HUES64 (cell line): Measurements from ENCODE around the gene ROBO2.
A peak's percentile ranks its signal among the peaks of the same experiment; 100 is the strongest.

Experiments used
- H3K27ac ChIP-seq: 2 replicates; pipeline ENCODE4 v1.7.0; 2013; ENCODE audit warnings: low read depth, low read length, inconsistent platforms
- H3K27me3 ChIP-seq: 2 replicates; pipeline ENCODE4 v1.6.1; 2013; ENCODE audit warnings: mild to moderate bottlenecking, low read length; ENCODE audit not compliant: insufficient read depth
- H3K36me3 ChIP-seq: 2 replicates; pipeline ENCODE4 v1.6.1; 2013; ENCODE audit warnings: mild to moderate bottlenecking, low read length; ENCODE audit not compliant: insufficient read depth
- H3K4me1 ChIP-seq: 2 replicates; pipeline ENCODE4 v1.6.1; 2013; ENCODE audit warnings: mild to moderate bottlenecking, low read length, moderate library complexity; ENCODE audit not compliant: insufficient read depth
- H3K4me3 ChIP-seq: 2 replicates; pipeline ENCODE4 v1.5.1; 2013; ENCODE audit warnings: mild to moderate bottlenecking, low read length, moderate library complexity
- H3K9ac ChIP-seq: 2 replicates; pipeline ENCODE4 v1.6.1; 2013; ENCODE audit warnings: mild to moderate bottlenecking, low read depth, low read length
- H3K9me3 ChIP-seq: 2 replicates; pipeline ENCODE4 v1.6.1; 2013; ENCODE audit warnings: low read depth, low read length; ENCODE audit not compliant: insufficient read depth
- WGBS: fragments of 150-250, 120-280 bp; methylation state at CpG from one replicate; pipeline ENCODE4 v1.1.7; 2013; ENCODE audit warnings: missing lambda C conversion rate; 5-methylcytosine and 5-hydroxymethylcytosine counted together

ROBO2 gene

DNA sequence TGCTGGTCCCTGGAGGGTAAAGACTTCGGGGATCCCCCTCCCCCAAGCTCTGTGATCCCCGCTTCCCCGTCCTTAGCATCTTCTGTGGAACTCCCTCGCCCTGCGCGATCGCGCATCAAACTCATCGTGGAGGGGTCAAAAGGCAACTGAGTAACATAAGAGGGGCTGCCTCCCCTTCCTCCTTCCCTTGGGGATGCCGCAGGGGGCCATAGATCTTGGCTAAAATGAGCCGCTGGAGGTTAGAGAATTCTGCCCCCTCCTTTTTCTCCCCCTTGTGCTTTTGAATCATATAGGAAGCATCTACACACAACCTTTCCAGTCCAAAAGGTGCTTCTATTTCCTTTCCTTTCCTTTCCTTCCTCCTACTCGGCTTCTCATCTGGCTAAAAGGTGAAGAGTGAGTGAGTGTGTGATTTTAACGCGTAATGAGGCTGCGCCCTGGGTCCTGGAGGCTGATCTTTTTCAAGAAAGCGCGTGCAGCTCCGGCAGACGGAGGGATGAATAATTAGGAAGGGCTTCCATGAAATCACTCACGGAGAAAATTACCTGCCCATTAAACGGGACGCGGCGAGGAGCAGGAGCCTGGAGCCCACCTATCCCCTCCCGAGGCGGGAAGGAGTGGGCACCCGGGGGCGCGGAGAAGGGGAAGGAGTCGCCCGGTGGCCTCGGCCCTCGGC, 831 bp upstream of the ROBO2 start:
- under 1% methylated on average over 33 of the region's 33 CpGs for WGBS
- Histone ChIP-seq H3K36me3 (no peaks in the 10 kb centered on the region), H3K27me3 (peaks cover 27% of the 10 kb centered on the region), H3K9ac (peak overlapping the region; percentile 39), H3K4me3 (peak overlapping the region; percentile 68), H3K9me3 (no peaks in the 10 kb centered on the region), H3K4me1 (peaks cover 13% of the 10 kb centered on the region), H3K27ac (no peak overlapping the region)

DNA sequence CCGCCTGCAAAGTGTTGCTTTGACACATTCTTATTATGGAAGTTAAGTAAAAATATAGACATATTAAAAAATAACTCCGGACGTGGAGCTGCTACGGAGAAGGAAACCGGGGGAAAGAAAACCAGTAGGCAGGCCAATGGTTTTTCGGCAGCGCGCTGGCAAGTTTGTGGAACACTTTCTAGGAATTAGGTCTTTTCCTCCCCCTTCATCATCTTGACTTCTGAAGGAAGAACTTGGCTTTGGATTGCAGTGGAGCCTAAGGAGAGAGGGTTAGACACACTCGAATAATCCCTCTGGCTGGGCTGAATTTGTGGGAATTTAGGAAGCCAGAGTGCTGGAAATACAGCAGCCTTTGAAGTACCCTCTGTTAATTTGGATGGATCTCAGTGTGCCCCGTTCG, 317 bp downstream of the ROBO2 start:
- H3K36me3 ChIP-seq: no peaks in the 10 kb centered on the region
- H3K4me1 ChIP-seq: peaks cover 13% of the 10 kb centered on the region
- H3K27me3 ChIP-seq: peaks cover 27% of the 10 kb centered on the region
- H3K27ac ChIP-seq: no peak overlapping the region
- H3K9me3 ChIP-seq: no peaks in the 10 kb centered on the region
- no peak overlapping the region; the same call in 1 of the 2 replicates for H3K9ac ChIP-seq
- H3K4me3 ChIP-seq: peak overlapping the region; percentile 68
- 4% methylated on average over 10 of the region's 11 CpGs for WGBS

DNA sequence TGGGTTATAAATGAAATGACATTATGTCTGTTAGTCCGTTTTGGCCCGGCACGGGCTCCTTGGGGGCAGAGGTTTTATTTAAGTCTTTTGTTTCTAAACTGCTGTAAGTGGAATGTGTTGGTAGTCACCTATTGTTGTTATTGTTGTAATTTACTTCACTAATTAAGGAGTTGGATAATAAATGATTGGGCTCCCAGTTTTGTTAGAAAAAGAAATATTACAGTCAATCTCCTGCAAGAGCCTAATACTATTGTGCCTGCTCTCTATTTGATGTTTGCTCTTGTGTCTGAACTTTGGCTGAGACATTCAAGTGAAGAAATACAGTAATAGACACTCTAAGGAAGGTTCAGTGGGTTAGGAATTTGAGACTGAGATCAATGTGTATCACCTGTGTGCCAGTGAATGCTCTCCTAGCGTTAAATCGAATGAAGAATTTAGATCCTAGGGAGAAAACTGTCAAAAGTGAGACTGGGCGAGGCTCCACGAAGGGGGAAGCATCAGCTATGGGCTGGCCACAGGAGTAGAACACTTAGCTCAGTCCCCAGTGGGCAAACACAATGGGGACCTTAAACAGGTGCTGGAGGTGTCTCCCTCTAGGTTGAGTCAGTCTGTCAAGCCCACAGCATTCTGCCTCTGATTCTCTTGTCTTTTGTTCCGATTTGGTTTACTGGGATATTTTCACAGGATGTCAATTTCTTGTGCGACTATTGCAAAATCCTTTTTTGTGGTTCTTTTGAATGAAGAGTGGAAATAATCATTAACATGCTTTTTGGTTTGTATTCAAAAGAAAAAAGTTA, 1.2 kb downstream of the ROBO2 start:
- Histone ChIP-seq H3K9me3 (no peaks in the 10 kb centered on the region), H3K4me1 (peaks cover 13% of the 10 kb centered on the region), H3K27ac (no peak overlapping the region), H3K36me3 (no peaks in the 10 kb centered on the region), H3K4me3 (peak overlapping the region; percentile 68), H3K27me3 (peaks cover 27% of the 10 kb centered on the region), H3K9ac (no peak overlapping the region)
- 64% methylated on average over 9 of the region's 9 CpGs for WGBS

- H3K9me3 ChIP-seq: no peaks in the 10 kb centered on the region
- peaks cover 27% of the 10 kb centered on the region for H3K27me3 ChIP-seq
- no peak overlapping the region for H3K9ac ChIP-seq
- H3K27ac ChIP-seq: no peak overlapping the region
- H3K36me3 ChIP-seq: no peaks in the 10 kb centered on the region
- H3K4me1 ChIP-seq: peaks cover 13% of the 10 kb centered on the region
- H3K4me3 ChIP-seq: peak overlapping the region; percentile 68; the same call in 1 of the 2 replicates
- 100% methylated on average over 2 of the region's 2 CpGs for WGBS
These were observed 1.9 kb downstream of the ROBO2 start for GRCh38 chr3:77041811-77042210.

DNA sequence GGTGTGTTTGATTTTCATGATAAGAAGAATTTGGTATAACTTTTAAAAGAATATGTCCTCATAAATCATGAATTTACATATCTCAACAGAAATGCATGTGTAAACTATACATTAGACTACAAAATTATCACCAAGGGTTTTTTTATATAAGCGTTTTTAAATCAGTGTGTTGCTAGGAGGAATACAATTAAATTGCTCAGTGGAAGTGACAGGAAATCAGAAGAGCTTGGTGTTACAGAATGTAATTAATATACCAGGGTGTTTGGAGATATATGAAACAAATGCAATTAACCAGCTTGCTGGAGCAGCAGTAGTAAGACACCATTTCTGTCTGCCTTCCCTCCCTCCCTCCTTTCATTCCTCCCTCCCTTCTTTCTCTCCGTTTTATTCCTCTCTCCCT, 2.4 kb downstream of the ROBO2 start:
- 84% methylated on average over 2 of the region's 2 CpGs for WGBS
- no peak overlapping the region for H3K4me3 ChIP-seq
- no peak overlapping the region for H3K27ac ChIP-seq

DNA sequence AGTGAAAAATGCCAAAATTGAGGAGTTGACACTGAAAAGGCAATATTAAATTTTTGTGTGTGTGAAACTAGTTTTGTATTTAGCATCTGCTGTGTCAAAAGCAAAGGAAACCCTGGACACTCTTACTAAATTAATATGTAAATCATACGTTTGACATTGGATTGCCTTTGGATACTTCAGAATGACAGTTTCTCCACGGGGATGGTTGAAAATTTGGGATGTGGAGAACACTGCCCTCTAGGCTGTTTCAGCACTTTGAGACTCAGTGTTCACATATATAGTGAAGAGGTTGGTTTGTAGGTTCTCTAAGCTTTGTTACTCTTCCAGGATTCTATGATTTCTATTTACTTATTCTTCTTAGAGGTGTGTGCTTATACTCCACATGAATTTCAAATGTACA, 3.0 kb downstream of the ROBO2 start:
- Histone ChIP-seq H3K36me3 (no peaks in the 10 kb centered on the region), H3K9ac (no peak overlapping the region), H3K27ac (no peak overlapping the region), H3K27me3 (peaks cover 27% of the 10 kb centered on the region), H3K4me1 (peaks cover 13% of the 10 kb centered on the region), H3K9me3 (no peaks in the 10 kb centered on the region), H3K4me3 (no peak overlapping the region)
- WGBS: 39% methylated on average over 2 of the region's 2 CpGs

More for the DNA sequence above, 2.4 kb downstream of the ROBO2 start:
- H3K27me3 ChIP-seq: peaks cover 27% of the 10 kb centered on the region
- H3K9me3 ChIP-seq: no peaks in the 10 kb centered on the region
- no peaks in the 10 kb centered on the region for H3K36me3 ChIP-seq
- peaks cover 13% of the 10 kb centered on the region for H3K4me1 ChIP-seq
- no peak overlapping the region for H3K9ac ChIP-seq

- WGBS: 88% methylated on average over 1 of the region's 3 CpGs
- H3K4me3 ChIP-seq: no peak overlapping the region
These were observed 5.8 kb downstream of the ROBO2 start for GRCh38 chr3:77045686-77046085.

DNA sequence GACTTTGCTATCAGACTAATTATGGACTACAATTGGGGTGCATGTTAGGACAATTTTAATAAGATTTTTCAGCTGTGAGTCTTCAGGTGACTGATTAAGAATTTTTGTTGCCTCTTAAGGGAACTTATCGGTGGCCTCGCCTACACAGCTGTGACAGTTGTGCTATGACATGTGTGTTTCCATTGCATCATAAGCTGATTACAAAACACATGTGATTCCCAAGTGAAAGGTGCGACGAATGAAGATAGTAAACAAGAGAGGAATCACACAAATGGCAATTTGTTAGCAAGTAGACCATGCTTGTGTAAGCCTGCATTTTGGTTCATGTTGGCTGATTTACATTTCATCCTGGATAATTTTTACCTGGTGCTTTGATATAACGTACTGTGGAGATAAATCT, 8.3 kb downstream of the ROBO2 start:
- Histone ChIP-seq H3K36me3 (no peaks in the 10 kb centered on the region), H3K27me3 (no peaks in the 10 kb centered on the region), H3K27ac (no peak overlapping the region), H3K4me3 (no peak overlapping the region), H3K9ac (no peak overlapping the region), H3K4me1 (peaks cover 19% of the 10 kb centered on the region), H3K9me3 (no peaks in the 10 kb centered on the region)
- WGBS: 95% methylated on average over 5 of the region's 5 CpGs

More at GRCh38 chr3:77045686-77046085, 5.8 kb downstream of the ROBO2 start:
- no peak overlapping the region for H3K27ac ChIP-seq
- no peak overlapping the region for H3K9ac ChIP-seq
- H3K36me3 ChIP-seq: no peaks in the 10 kb centered on the region
- no peaks in the 10 kb centered on the region for H3K9me3 ChIP-seq
- peaks cover 14% of the 10 kb centered on the region for H3K27me3 ChIP-seq
- H3K4me1 ChIP-seq: peaks cover 9% of the 10 kb centered on the region

DNA sequence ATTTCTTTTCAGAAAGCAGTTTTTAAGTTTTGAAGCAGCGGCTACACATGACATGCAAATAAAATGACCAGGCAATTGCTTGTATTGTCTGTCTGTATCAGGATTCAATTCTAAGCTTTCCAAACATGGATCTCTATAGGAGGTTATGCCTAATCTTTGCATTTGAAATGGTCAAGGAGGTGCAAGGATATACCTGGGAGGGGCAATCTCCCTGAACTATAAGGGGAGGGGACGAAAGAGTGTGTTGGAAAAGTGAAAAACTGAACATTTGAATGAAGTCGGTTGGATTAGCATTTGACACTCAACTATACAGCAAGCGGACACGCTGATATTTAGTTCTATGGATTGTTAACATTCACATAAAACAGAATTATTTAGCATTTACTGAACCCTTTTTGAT, 11.7 kb downstream of the ROBO2 start:
- Histone ChIP-seq H3K27ac (no peak overlapping the region), H3K36me3 (no peaks in the 10 kb centered on the region), H3K9ac (no peak overlapping the region), H3K4me3 (no peak overlapping the region), H3K9me3 (no peaks in the 10 kb centered on the region), H3K27me3 (no peaks in the 10 kb centered on the region), H3K4me1 (peaks cover 26% of the 10 kb centered on the region)
- 86% methylated on average over 2 of the region's 5 CpGs for WGBS

- peaks cover 26% of the 10 kb centered on the region for H3K4me1 ChIP-seq
- no peaks in the 10 kb centered on the region for H3K9me3 ChIP-seq
- H3K27me3 ChIP-seq: no peaks in the 10 kb centered on the region
- 64% methylated on average over 2 of the region's 2 CpGs for WGBS
- H3K27ac ChIP-seq: no peak overlapping the region
- no peak overlapping the region for H3K9ac ChIP-seq
- no peak overlapping the region for H3K4me3 ChIP-seq
- H3K36me3 ChIP-seq: no peaks in the 10 kb centered on the region
These were observed 12.2 kb downstream of the ROBO2 start for GRCh38 chr3:77052051-77052501.
